SK-N-MC (cell line): Measurements from ENCODE around the gene CAMK1D.

Source experiments
- DNase-seq: peaks from one replicate; pipeline ENCODE4 v3.0.0-alpha.2; 2011; ENCODE audit warnings: low read depth, low spot score
- H3K27ac ChIP-seq: fragments of 200-600 bp; sonication (generic); 2 replicates; pipeline ENCODE4 v1.5.1; 2016; ENCODE audit warnings: mixed run types
- H3K36me3 ChIP-seq: fragments of 200-600 bp; sonication (generic); 2 replicates; pipeline ENCODE4 v1.6.1; 2017; ENCODE audit warnings: antibody characterized with exemption, low read length, mixed read lengths; ENCODE audit not compliant: insufficient read depth
- H3K4me3 ChIP-seq: fragments of 200-600 bp; sonication (generic); 2 replicates; pipeline ENCODE4 v1.5.1; 2016
- H3K9ac ChIP-seq: fragments of 200-600 bp; sonication (generic); 2 replicates; pipeline ENCODE4 v1.8.0; 2017; ENCODE audit warnings: mixed run types, mixed read lengths; ENCODE audit not compliant: insufficient read length
- H3K9me3 ChIP-seq: fragments of 200-600 bp; sonication (generic); 2 replicates; pipeline ENCODE4 v1.6.1; 2017; ENCODE audit warnings: low read depth, mild to moderate bottlenecking, antibody characterized with exemption, low read length, moderate library complexity, mixed read lengths
- EZH2 ChIP-seq: fragments of 200-600 bp; sonication (generic); IDR thresholded peaks from one replicate; pipeline ENCODE4 v1.6.1; 2017; ENCODE audit warnings: antibody characterized with exemption
- FOXP2 ChIP-seq: optimal IDR thresholded peaks from 2 replicates; pipeline ENCODE3; 2011; ENCODE audit warnings: mild to moderate bottlenecking, moderate library complexity; ENCODE audit not compliant: insufficient read depth; ENCODE audit errors: extremely low read length, control extremely low read depth
- POLR2AphosphoS5 ChIP-seq: IDR thresholded peaks from 2 replicates; pipeline ENCODE4 v1.6.1; 2012; ENCODE audit warnings: mild to moderate bottlenecking, low read depth, low read length, borderline replicate concordance

CAMK1D gene

DNA sequence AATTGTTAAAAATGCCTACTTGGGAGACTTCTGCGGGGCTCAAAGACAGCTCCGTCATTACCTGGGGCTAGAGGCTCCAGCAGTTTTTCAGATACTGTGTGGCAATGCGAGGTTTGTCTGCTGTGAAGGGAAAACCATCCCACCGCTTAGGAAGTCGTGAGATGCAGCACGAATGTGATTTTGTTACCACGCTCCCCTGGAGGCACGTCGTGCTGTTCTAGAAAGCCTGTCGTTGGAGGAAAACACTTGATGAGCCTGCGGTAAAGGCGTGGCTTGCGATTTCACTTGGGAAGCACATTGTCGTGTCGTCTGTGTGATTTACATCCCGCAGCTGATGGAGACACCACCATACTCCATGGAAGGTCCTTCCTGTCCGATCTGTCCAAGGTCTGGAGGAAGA, 39.3 kb downstream of the CAMK1D start:
- TF ChIP-seq FOXP2 (no peak), EZH2 (no peak), POLR2AphosphoS5 (no peak)
- Histone ChIP-seq H3K27ac (no peak overlapping the region), H3K9me3 (no peaks in the 10 kb centered on the region), H3K4me3 (peak overlapping the region; percentile 18; the same call in 1 of the 2 replicates), H3K36me3 (no peaks in the 10 kb centered on the region), H3K9ac (no peak overlapping the region)
- no peak for DNase-seq

DNA sequence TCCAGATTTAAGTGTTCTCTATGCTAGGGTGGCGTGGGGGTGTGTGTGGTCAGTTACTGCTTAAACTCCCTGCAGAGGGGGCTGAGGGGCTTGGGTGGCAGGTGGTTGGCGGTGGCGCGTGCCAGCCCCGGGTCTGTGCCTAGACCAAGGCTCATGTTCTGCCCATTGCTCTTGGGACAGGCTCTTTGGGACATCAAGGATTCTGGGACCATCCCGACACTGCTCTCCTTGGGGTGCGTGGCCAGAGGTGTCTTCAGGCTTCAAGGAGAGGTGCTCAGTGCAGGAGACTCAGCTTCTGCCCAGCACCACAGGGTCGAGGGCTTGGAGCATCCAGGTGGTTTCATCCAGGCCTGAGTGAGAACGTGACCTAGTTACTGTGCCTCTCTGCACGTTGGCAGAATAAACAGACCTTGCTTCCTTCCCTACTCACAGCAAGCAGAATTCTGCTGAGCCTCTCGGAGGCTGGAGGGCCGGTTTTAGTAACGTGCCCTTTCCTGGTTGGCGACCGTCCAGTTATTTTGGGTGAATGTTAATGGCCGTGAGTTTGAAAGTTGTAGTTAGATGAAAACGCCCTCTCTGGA, 39.9 kb downstream of the CAMK1D start:
- H3K9me3 ChIP-seq: no peaks in the 10 kb centered on the region
- no peak overlapping the region for H3K4me3 ChIP-seq
- H3K27ac ChIP-seq: no peak overlapping the region
- TF ChIP-seq EZH2 (no peak), FOXP2 (no peak), POLR2AphosphoS5 (no peak)
- no peaks in the 10 kb centered on the region for H3K36me3 ChIP-seq
- DNase-seq: no peak
- no peak overlapping the region for H3K9ac ChIP-seq

DNA sequence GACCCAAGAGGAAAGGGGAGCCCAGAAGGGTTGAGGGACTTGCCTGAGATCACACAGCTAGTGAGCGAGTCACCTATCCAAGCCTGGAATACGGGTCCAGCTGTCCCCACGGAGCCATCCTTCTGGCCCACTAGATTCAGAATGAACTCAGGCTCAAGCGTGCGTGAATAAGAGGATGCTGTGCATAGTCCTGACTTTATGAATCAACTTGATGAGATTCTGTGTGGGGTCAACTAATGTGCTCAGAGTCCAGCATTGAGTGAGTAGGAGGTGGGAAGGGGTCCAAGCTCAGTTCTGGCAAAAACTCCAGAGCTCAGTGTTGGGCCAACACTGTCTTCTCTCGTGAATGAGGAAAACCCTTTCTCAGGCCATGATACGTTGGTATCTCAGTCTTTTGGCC, 41.4 kb downstream of the CAMK1D start:
- TF ChIP-seq EZH2 (no peak), FOXP2 (no peak), POLR2AphosphoS5 (no peak)
- no peak overlapping the region for H3K27ac ChIP-seq
- H3K9me3 ChIP-seq: no peaks in the 10 kb centered on the region
- no peak overlapping the region for H3K9ac ChIP-seq
- H3K4me3 ChIP-seq: no peak overlapping the region
- no peaks in the 10 kb centered on the region for H3K36me3 ChIP-seq
- no peak for DNase-seq

DNA sequence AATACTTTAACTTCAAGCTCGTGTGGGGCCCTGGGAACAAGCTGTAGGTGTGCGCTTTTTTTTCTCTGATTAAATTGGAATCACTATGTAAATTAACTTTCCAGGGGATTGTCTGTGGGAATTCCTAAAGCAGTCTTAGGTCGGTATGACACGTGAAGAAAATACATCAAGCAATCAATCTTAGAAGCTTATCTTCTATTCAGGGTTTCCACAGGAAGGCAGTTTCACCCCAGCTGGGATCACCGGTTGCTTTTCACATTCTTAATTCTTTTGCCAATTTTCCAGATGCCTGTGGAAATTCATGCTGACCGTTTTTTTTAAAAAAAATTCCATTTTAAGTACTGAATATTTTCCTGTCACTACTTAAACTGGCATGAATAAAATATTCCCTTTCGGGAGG, 41.9 kb downstream of the CAMK1D start:
- no peak overlapping the region for H3K4me3 ChIP-seq
- H3K9ac ChIP-seq: no peak overlapping the region
- H3K36me3 ChIP-seq: no peaks in the 10 kb centered on the region
- no peak for TF ChIP-seq FOXP2
- no peak for TF ChIP-seq POLR2AphosphoS5
- no peak for TF ChIP-seq EZH2
- no peaks in the 10 kb centered on the region for H3K9me3 ChIP-seq
- no peak for DNase-seq
- no peak overlapping the region for H3K27ac ChIP-seq

DNA sequence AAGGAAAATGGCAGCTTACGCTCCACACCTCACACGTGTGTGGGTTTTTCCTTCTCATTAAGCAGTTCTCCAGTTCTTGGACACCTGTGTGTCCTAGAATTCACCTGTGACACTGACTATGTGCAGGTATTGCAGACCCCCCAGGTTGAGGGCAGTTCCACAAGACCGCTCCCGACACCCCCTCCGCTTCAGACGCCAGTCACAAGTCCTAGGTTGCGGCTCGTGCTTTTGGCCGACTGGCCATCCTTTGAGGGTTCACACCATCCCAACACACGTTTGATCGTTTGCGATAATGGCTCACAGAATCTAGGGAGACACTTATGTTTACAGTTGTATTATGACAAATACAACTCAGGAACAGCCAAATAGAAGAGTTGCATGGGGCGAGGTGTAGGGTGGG, 44.5 kb downstream of the CAMK1D start:
- no peak overlapping the region for H3K27ac ChIP-seq
- no peak for TF ChIP-seq FOXP2
- no peak overlapping the region for H3K4me3 ChIP-seq
- no peaks in the 10 kb centered on the region for H3K36me3 ChIP-seq
- H3K9ac ChIP-seq: no peak overlapping the region
- no peaks in the 10 kb centered on the region for H3K9me3 ChIP-seq
- no peak for DNase-seq

DNA sequence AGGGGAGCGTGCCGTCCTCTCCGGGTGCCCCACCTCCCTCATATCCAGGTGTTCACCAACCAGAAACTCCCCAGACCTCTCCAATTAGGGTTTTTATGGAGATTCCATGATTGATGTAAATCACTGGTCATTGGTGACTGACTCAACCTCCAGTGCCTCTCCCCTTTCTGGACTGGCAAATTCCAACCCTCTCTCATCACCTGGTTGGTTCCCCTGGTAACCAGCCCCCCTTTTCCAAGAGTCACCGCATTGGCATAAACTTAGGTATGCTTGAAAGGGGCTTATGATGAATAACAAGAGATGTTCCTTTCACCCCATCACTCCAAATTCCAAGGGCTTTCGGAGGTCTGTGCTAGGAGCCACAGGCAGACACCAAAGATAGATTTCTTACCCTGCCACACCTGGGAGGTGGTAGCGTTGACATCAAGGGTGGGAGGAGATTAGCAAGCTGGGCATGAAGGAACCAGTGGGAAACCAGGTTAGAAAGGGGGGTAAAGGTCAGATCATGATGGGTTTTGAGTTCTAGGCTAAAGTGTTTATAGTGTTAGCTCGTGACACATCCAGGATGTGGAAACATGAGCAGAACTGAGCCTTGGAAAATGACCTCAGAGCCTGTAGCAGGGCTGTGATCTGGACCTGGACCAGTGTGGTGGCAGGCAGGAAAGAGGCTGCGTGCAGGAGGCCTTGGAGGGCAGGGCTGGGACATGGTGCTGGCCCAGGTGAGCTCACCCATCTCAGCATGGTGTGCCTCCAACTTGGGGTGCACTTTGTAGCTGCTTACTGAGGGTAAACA, 45.1 kb downstream of the CAMK1D start:
- Histone ChIP-seq H3K36me3 (no peaks in the 10 kb centered on the region), H3K27ac (no peak overlapping the region), H3K9ac (no peak overlapping the region), H3K9me3 (no peaks in the 10 kb centered on the region), H3K4me3 (no peak overlapping the region)
- no peak for TF ChIP-seq FOXP2
- no peak for TF ChIP-seq POLR2AphosphoS5
- no peak for TF ChIP-seq EZH2
- no peak for DNase-seq

DNA sequence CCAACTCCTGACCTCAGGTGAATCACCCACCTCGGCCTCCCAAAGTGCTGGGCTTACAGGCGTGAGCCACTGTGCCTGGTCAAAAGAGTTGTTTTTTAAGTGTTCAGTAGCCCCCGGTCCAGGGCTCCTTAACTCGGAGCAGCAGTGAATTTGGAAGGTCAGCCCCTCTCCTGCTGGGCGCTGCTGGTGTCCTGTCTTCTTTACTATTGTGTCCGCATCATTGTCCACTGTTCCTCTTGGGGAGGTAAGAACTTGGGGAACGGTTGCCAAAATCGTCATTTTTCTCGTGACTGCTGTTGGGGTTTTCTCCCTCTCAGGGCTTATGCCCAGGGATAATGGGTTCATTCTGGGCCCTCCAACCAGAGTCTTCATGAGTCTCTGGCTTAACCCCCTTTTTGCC, 46.7 kb downstream of the CAMK1D start:
- DNase-seq: no peak
- Histone ChIP-seq H3K9ac (no peak overlapping the region), H3K9me3 (no peaks in the 10 kb centered on the region), H3K4me3 (no peak overlapping the region), H3K36me3 (no peaks in the 10 kb centered on the region), H3K27ac (no peak overlapping the region)
- no peak for TF ChIP-seq FOXP2
- no peak for TF ChIP-seq EZH2
- no peak for TF ChIP-seq POLR2AphosphoS5

DNA sequence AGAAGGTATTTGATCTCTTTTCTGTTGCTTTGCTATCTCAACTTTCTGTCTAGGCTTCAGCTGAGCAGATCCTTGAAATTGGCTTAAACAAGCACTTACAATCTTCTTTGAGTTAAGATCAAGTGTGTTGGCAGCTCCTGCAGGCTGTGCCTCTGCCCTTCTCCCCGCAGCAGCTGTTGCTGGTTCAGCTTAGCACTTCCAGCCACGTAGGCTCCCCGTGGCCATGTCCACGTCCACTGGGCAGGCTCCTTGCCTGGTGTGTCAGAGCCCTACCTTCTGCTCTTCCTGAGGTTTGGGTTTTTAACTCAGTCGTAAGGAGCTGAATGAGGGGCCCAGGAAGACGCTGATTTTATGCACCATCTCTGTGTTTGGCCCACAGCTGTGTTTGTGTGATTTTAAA, 47.2 kb downstream of the CAMK1D start:
- H3K9ac ChIP-seq: no peak overlapping the region
- H3K36me3 ChIP-seq: no peaks in the 10 kb centered on the region
- H3K4me3 ChIP-seq: no peak overlapping the region
- TF ChIP-seq POLR2AphosphoS5: no peak
- TF ChIP-seq FOXP2: no peak
- TF ChIP-seq EZH2: no peak
- DNase-seq: no peak
- no peaks in the 10 kb centered on the region for H3K9me3 ChIP-seq
- no peak overlapping the region for H3K27ac ChIP-seq
